Measurements from ENCODE around the gene UBASH3A.

UBASH3A gene

GRCh38 chr21:42453224-42453985, 49.7 kb downstream of the UBASH3A start:
- Histone ChIP-seq H3K27ac (ENCODE audit: extremely low read depth, low read depth, low read length) (no peak overlapping the region), H3K36me3 (ENCODE audit: control insufficient read depth in 2 of 2, insufficient read depth in 1 of 2, low read length in 2 of 2) (no peaks in the 10 kb centered on the region), H3K4me3 (ENCODE audit: low read depth, low read length) (no peak overlapping the region), H3K9me3 (ENCODE audit: control insufficient read depth, insufficient read depth, low read depth, low read length) (no peaks in the 10 kb centered on the region), H3K4me1 (ENCODE audit: control insufficient read depth, insufficient read depth, low read length) (no peaks in the 10 kb centered on the region; the same call in 1 of the 2 replicates)
- peak; percentile 42 for TF ChIP-seq ZIC2 (tag by site-specific recombination; IDR thresholded peaks at IDR 0.05)
- no peak for TF ChIP-seq ELK4 (IDR thresholded peaks at IDR 0.05; ENCODE audit: borderline replicate concordance, low read depth, low read length)
- CTCF ChIA-PET: interaction anchor here (0.7 kb wide), 1 partner anchor 204 kb away, joined by 3 read pairs; no protein-coding TSS in a partner anchor
- POLR2A ChIA-PET: no interaction called here

DNA sequence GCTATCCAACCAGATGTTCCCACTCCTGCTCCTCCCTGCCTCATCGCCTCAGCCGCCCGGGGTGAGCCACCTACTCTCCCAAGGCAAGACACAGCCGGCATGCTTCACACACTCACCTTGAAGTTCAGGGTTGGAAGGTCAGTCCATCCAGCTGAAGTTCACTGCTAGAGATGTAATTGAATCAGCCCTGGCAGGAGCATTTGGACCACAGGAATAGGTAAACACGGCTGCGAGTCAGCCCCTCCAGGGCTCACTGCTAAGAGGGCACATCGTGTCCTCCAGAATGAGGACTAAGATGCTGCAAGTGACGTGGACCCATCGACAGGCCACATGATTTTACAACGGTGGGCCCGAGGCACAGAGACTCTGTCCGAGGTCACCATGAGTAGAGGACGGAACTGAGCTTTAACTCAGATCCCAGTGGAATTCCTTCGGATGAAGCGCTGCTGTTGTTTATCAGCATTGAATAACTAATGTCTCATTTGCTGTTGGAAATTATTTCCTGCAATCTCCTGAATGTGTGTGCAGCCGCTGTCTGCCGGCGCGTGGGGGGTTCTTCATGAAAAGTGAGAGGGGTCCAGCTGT, 50.4 kb downstream of the UBASH3A start:
- TF ChIP-seq ZNF426 (tag by site-specific recombination; IDR thresholded peaks at IDR 0.05) (no peak), ZNF555 (tag by site-specific recombination; conservative IDR thresholded peaks at IDR 0.05) (no peak), ZNF654 (tag by site-specific recombination; IDR thresholded peaks at IDR 0.05; ENCODE audit: low read depth) (no peak), KLF8 (tag by site-specific recombination; IDR thresholded peaks at IDR 0.05) (no peak), KLF7 (tag by site-specific recombination; IDR thresholded peaks at IDR 0.05; ENCODE audit: borderline replicate concordance) (no peak), ZNF530 (tag by site-specific recombination; IDR thresholded peaks at IDR 0.05; ENCODE audit: low read depth) (no peak), ZNF175 (tag by site-specific recombination; IDR thresholded peaks at IDR 0.05) (no peak), ZNF221 (tag by site-specific recombination; IDR thresholded peaks at IDR 0.05; ENCODE audit: borderline replicate concordance) (no peak), ZNF830 (tag by site-specific recombination; IDR thresholded peaks at IDR 0.05; ENCODE audit: low read depth) (no peak), KLF16 (tag by site-specific recombination; IDR thresholded peaks at IDR 0.05) (no peak), ZFP69B (tag by site-specific recombination; IDR thresholded peaks at IDR 0.05) (no peak), ZNF548 (tag by site-specific recombination; IDR thresholded peaks at IDR 0.05) (no peak), ZNF362 (tag by site-specific recombination; IDR thresholded peaks at IDR 0.05) (no peak), ZNF777 (tag by site-specific recombination; IDR thresholded peaks at IDR 0.05; ENCODE audit: borderline replicate concordance) (no peak)
- TF ChIP-seq, protein P1, sequence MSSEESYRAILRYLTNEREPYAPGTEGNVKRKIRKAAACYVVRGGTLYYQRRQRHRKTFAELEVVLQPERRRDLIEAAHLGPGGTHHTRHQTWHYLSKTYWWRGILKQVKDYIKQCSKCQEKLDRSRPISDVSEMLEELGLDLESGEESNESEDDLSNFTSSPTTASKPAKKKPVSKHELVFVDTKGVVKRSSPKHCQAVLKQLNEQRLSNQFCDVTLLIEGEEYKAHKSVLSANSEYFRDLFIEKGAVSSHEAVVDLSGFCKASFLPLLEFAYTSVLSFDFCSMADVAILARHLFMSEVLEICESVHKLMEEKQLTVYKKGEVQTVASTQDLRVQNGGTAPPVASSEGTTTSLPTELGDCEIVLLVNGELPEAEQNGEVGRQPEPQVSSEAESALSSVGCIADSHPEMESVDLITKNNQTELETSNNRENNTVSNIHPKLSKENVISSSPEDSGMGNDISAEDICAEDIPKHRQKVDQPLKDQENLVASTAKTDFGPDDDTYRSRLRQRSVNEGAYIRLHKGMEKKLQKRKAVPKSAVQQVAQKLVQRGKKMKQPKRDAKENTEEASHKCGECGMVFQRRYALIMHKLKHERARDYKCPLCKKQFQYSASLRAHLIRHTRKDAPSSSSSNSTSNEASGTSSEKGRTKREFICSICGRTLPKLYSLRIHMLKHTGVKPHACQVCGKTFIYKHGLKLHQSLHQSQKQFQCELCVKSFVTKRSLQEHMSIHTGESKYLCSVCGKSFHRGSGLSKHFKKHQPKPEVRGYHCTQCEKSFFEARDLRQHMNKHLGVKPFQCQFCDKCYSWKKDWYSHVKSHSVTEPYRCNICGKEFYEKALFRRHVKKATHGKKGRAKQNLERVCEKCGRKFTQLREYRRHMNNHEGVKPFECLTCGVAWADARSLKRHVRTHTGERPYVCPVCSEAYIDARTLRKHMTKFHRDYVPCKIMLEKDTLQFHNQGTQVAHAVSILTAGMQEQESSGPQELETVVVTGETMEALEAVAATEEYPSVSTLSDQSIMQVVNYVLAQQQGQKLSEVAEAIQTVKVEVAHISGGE (tag by site-specific recombination; conservative IDR thresholded peaks at IDR 0.05; ENCODE audit: low read depth): no peak
- TF ChIP-seq, protein P2, sequence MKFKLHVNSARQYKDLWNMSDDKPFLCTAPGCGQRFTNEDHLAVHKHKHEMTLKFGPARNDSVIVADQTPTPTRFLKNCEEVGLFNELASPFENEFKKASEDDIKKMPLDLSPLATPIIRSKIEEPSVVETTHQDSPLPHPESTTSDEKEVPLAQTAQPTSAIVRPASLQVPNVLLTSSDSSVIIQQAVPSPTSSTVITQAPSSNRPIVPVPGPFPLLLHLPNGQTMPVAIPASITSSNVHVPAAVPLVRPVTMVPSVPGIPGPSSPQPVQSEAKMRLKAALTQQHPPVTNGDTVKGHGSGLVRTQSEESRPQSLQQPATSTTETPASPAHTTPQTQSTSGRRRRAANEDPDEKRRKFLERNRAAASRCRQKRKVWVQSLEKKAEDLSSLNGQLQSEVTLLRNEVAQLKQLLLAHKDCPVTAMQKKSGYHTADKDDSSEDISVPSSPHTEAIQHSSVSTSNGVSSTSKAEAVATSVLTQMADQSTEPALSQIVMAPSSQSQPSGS (tag by site-specific recombination; IDR thresholded peaks at IDR 0.05; ENCODE audit: low read depth): no peak
- no peaks in the 10 kb centered on the region for H3K9me3 ChIP-seq (ENCODE audit: control insufficient read depth, insufficient read depth, low read depth, low read length)
- no peak overlapping the region for H3K27ac ChIP-seq (ENCODE audit: extremely low read depth, low read depth, low read length)
- no peaks in the 10 kb centered on the region; the same call in 1 of the 2 replicates for H3K4me1 ChIP-seq (ENCODE audit: control insufficient read depth, insufficient read depth, low read length)
- no peak overlapping the region for H3K4me3 ChIP-seq (ENCODE audit: low read depth, low read length)
- CTCF ChIA-PET: interaction anchor here (0.7 to 0.9 kb wide), 2 partner anchors 204 to 308 kb away, joined by 3 to 4 read pairs; no protein-coding TSS in a partner anchor
- no peaks in the 10 kb centered on the region for H3K36me3 ChIP-seq (ENCODE audit: control insufficient read depth in 2 of 2, insufficient read depth in 1 of 2, low read length in 2 of 2)
- POLR2A ChIA-PET: no interaction called here
